Body of pancreas (tissue), 4 donors: Measurements from ENCODE around the gene ELOVL6. TPM values are rescaled to one million over a fixed set of nuclear protein-coding genes. Genes with fewer than 3 reads are reported as not detected.

ENCODE experiments used
- ATAC-seq: fragments of 150-250 bp; one replicate; pipeline ENCODE4 v1.9.1; 2016
- DNase-seq, 4 donors: peaks; one replicate each; pipeline ENCODE4 v3.0.0-alpha.2; 2019
- H3K27ac ChIP-seq, 4 donors: fragments of 200-600 bp; sonication (generic); 1 replicate in 3 of 4; 2 replicates in 1 of 4; pipeline versions ENCODE4 v1.5.1 to v1.6.1; 2016 to 2019; ENCODE audit warnings: mild to moderate bottlenecking in 1 of 4, mixed read lengths in 1 of 4, moderate library complexity in 1 of 4
- H3K27me3 ChIP-seq, 2 donors: fragments of 200-600 bp; sonication (generic); one replicate each; pipeline ENCODE4 v1.6.0; 2016; ENCODE audit warnings: mild to moderate bottlenecking in 1 of 2
- H3K36me3 ChIP-seq, 2 donors: fragments of 200-600 bp; sonication (generic); replicated peaks in 1 of 2; 2 replicates each; pipeline ENCODE4 v1.5.1; 2016; ENCODE audit warnings: low read depth in 2 of 2; ENCODE audit not compliant: insufficient read depth in 1 of 2
- H3K4me1 ChIP-seq: fragments of 200-600 bp; sonication (generic); one replicate; pipeline ENCODE4 v1.6.0; 2016
- H3K4me3 ChIP-seq, 2 donors: fragments of 200-600 bp; sonication (generic); 1 replicate in 1 of 2; 2 replicates in 1 of 2; pipeline ENCODE4 v1.5.1; 2016 to 2019
- H3K9me3 ChIP-seq, 3 donors: fragments of 200-600 bp; sonication (generic); 1 replicate in 2 of 3; 2 replicates in 1 of 3; pipeline ENCODE4 v1.5.1; 2016
- CTCF ChIP-seq, 7 experiments: fragments of 450-650 bp in 4 of 7; fragments of 200-600 bp in 3 of 7; sonication (generic) in 3 of 7; IDR thresholded peaks; one replicate each; pipeline ENCODE4 v1.5.1; 2016 to 2019; ENCODE audit warnings: antibody characterized with exemption in 7 of 7
- POLR2A ChIP-seq, 3 donors: fragments of 450-650 bp; IDR thresholded peaks; one replicate each; pipeline ENCODE4 v1.6.1; 2016; ENCODE audit warnings: antibody characterized with exemption in 3 of 3, mild to moderate bottlenecking in 2 of 3
- WGBS, 2 donors: methylation state at CpG; one replicate each; pipeline ENCODE4 v1.1.5; 2017; 5-methylcytosine and 5-hydroxymethylcytosine counted together
- intact Hi-C: fragments of 100-400 bp; cut with DNase I; formaldehyde crosslinking; loops from one replicate; pipeline ENCODE4 v1.15.1; 2023
- total RNA-seq, 2 donors: library from RNA; depleted of rRNA; stranded (reverse); fragments of >200 nt; gene quantifications; one replicate each; pipeline ENCODE4 v1.1.0, GENCODE V29; 2016

ELOVL6 gene
- total RNA-seq, 2 donors from 2014 or later = 0.78 to 0.99 TPM

GRCh38 chr4:110132816-110133719 is 65.3 kb downstream of the ELOVL6 start:
- Histone ChIP-seq H3K27me3 (no peaks in the 10 kb centered on the region), H3K9me3 (no peaks in the 10 kb centered on the region), H3K36me3 (no peaks in the 10 kb centered on the region), H3K4me3 (no peak overlapping the region), H3K4me1 (peaks cover 8% of the 10 kb centered on the region), H3K27ac (no peak overlapping the region)
- intact Hi-C loops = no loop called here
- ATAC-seq (no peak), DNase-seq (no peak)
- WGBS, 2 donors = 60 to 64% methylated on average over 6 of the region's 6 CpGs
- TF ChIP-seq POLR2A (IDR thresholded peaks at IDR 0.05) (no peak), CTCF (IDR thresholded peaks at IDR 0.05) (no peak)

GRCh38 chr4:110131916-110132315 is 66.5 kb downstream of the ELOVL6 start:
- no peak overlapping the region for H3K4me3 ChIP-seq
- H3K4me1 ChIP-seq = peaks cover 8% of the 10 kb centered on the region
- 77 to 89% methylated on average over 3 of the region's 3 CpGs for WGBS, 2 donors
- H3K27ac ChIP-seq = no peak overlapping the region
- H3K9me3 ChIP-seq = no peaks in the 10 kb centered on the region
- no peak for TF ChIP-seq POLR2A (IDR thresholded peaks at IDR 0.05)
- TF ChIP-seq CTCF (IDR thresholded peaks at IDR 0.05) = no peak
- ATAC-seq (no peak), DNase-seq (no peak)
- no peaks in the 10 kb centered on the region for H3K27me3 ChIP-seq
- no peaks in the 10 kb centered on the region for H3K36me3 ChIP-seq
- intact Hi-C loops = no loop called here

GRCh38 chr4:110130576-110131358 is 67.6 kb downstream of the ELOVL6 start:
- ATAC-seq (no peak), DNase-seq (no peak)
- Histone ChIP-seq H3K9me3 (no peaks in the 10 kb centered on the region), H3K27ac (no peak overlapping the region), H3K36me3 (no peaks in the 10 kb centered on the region), H3K27me3 (no peaks in the 10 kb centered on the region), H3K4me1 (peaks cover 8% of the 10 kb centered on the region), H3K4me3 (no peak overlapping the region)
- WGBS, 2 donors = 85 to 86% methylated on average over 4 of the region's 4 CpGs
- TF ChIP-seq CTCF (IDR thresholded peaks at IDR 0.05) (no peak), POLR2A (IDR thresholded peaks at IDR 0.05) (no peak)
- intact Hi-C loops = no loop called here

GRCh38 chr4:110129544-110129943 is 68.9 kb downstream of the ELOVL6 start:
- no peak overlapping the region for H3K27ac ChIP-seq
- WGBS, 2 donors = 78 to 80% methylated on average over 3 of the region's 3 CpGs
- H3K9me3 ChIP-seq = no peaks in the 10 kb centered on the region
- no peak for DNase-seq
- no peak for ATAC-seq
- no peak overlapping the region for H3K4me3 ChIP-seq
- intact Hi-C loops = no loop called here
- H3K36me3 ChIP-seq = no peaks in the 10 kb centered on the region
- H3K27me3 ChIP-seq = no peaks in the 10 kb centered on the region
- H3K4me1 ChIP-seq = peaks cover 8% of the 10 kb centered on the region
- TF ChIP-seq POLR2A (IDR thresholded peaks at IDR 0.05) (no peak), CTCF (IDR thresholded peaks at IDR 0.05) (no peak)
